A549 treated with GW870086 at 1 μM for 4 hours (cell line): ENCODE data around the gene DNAJC22. TPM values are rescaled to one million over a fixed set of nuclear protein-coding genes. Genes with fewer than 3 reads are reported as not detected.

Source experiments
- total RNA-seq: library from RNA; stranded (reverse); fragments of 200-300 nt; extraction: Qiagen RNA extraction; gene quantifications from 5 replicates; pipeline ENCODE4 v1.2.3, GENCODE V29; 2022; ENCODE audit warnings: low read depth

The DNAJC22 gene
- total RNA-seq: 18.4 to 21.5 TPM (median 20.7 TPM) in 5 replicates

GRCh38 chr12:49346659-49347310, at the start of gene DNAJC22:
DNAJC22 (plus strand) TSS chr12:49346888; CDS start chr12:49348873, 1,985 bp downstream.

GRCh38 chr12:49322708-49323523, 23.8 kb upstream of the DNAJC22 start, which contains the start of gene TROAP:
TROAP (plus strand) TSS chr12:49323255; CDS start chr12:49323609, 354 bp downstream.

DNA sequence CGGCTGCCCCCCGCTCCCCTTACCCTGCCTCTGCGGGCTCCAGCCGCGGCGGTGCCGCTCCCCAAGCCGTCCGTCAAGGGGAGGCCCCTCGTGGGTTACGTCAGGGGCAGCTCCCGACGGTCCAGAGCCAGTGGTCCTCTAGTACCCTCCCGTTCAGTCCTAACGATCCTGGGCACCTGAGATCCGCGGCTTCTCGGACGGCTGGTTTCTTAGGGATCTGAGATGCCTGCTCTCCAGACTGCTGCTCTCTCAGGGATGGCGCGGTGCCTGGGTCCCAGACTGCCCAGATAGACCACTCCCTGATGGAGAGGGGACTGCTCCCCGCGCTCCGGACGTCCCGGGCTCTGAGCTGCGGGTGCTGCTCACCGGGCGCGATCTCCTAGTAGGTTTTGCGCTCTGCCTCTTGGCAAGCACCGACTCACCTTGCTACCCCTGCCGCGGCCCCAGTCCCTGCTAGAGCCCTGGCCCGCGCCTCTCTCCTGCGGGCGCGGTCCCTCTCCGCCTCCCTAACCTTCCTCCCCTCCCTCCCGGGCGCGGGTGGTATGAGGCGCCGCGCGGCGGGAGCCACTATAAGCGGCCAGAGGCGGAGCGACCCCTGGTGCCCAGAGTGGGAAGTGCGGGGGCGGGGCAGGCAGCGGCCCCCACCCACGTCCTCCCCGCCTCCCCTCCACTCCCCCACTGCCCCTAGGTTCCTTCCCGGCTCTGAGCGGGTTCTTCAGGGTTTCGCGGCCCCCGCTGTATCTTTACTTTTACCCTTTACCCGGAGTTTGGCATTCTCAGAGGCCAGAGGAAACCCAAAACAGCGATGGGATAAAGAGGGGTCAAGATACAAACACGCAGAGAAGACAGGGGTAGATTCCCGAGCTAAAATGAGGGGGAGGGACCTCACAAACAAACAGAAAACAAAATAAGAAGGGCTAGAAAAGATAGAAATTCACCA, 9.8 kb upstream of the DNAJC22 start, which contains the start of gene C1QL4:
Gene C1QL4 (minus strand): TSS at position 544 of the 940 bp plus-strand sequence. CDS start 711 bp downstream, outside the sequence.

DNA sequence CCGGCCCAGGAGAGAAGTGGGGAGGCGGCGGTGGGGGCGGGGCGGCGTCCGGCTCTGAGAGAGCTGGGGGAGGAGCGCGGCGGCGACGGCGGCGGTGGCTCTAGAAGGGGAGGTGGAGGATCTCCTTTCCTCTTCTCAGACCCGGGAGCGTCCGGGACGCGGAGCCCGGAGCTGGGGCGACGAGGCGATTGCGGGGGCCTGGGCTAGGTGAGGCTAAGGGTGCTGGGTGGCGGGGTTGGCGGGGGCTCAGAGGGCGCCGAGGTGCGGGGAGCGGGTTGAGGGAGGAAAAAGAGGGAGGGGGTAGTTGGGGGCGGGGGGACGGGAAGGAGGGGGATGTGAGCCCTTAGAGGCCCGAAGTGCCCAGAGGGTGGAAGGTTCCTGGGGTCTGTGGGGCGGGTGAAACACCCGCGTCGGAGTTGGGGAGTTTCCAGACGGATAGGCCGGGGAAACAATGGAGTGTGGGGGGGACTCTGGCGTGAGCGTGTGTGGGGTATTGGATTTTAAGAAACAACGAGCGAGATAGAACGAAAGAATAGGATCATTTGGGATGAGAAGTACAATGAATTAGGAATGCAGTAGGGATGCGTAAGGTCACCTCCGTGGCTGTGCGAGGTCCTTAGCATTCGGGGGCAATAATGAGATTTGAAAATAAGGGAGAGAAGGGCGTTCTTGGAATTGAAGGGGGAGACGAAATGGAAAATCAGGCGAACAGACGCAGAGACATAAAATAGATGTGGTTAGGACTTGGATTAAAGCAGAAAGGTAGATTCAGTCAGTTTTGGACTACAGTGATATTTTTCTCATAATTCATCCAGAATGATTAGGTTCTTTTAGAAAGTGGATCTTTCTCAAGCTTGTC, 20.9 kb downstream of the DNAJC22 start, which contains the start of gene SPATS2:
Gene SPATS2 (plus strand): TSS at position 82 of the 859 bp plus-strand sequence. CDS start 93,551 bp downstream, outside the sequence.

Other genes with a start within 250 kb of the DNAJC22 start
- 11.9 to 19.3 TPM (median 15.0 TPM) in 5 replicates for gene LMBR1L, start 236.0 kb upstream of the DNAJC22 start, total RNA-seq
- 2,278 to 2,452 TPM (median 2,334 TPM) in 5 replicates for gene TUBA1B, start 215.5 kb upstream of the DNAJC22 start, total RNA-seq
- 177 to 211 TPM (median 198 TPM) in 5 replicates for gene TUBA1A, start 157.8 kb upstream of the DNAJC22 start, total RNA-seq
- 1,619 to 2,061 TPM (median 1,698 TPM) in 5 replicates for gene TUBA1C, start 81.8 kb upstream of the DNAJC22 start, total RNA-seq
- gene PRPH, start 51.7 kb upstream of the DNAJC22 start, total RNA-seq: 1.6 to 2.1 TPM (median 2.0 TPM) in 5 replicates
- 79.5 to 98.3 TPM (median 86.0 TPM) in 5 replicates for gene TROAP, start 23.6 kb upstream of the DNAJC22 start, total RNA-seq
- 4.9 to 6.2 TPM (median 5.7 TPM) in 5 replicates for gene C1QL4, start 9.7 kb upstream of the DNAJC22 start, total RNA-seq
- 24.8 to 33.6 TPM (median 33.1 TPM) in 5 replicates for gene SPATS2, start 20.6 kb downstream of the DNAJC22 start, total RNA-seq
- gene KCNH3, start 192.1 kb downstream of the DNAJC22 start, total RNA-seq: 1.2 to 3.2 TPM (median 2.8 TPM) in 5 replicates
- gene MCRS1, start 221.3 kb downstream of the DNAJC22 start, total RNA-seq: 58.2 to 66.0 TPM (median 64.9 TPM) in 5 replicates